ENCODE measurements around the gene AMHR2. TPM values are rescaled to one million over a fixed set of nuclear protein-coding genes. Genes with fewer than 3 reads are reported as not detected.

Gene AMHR2
- total and polyA plus RNA-seq, 9 of the 15 experiments (the other 6 are each of a cell fraction or from before 2014, with no cell fraction given), result 8.9 to 49.7 (median 19.3) TPM

DNA sequence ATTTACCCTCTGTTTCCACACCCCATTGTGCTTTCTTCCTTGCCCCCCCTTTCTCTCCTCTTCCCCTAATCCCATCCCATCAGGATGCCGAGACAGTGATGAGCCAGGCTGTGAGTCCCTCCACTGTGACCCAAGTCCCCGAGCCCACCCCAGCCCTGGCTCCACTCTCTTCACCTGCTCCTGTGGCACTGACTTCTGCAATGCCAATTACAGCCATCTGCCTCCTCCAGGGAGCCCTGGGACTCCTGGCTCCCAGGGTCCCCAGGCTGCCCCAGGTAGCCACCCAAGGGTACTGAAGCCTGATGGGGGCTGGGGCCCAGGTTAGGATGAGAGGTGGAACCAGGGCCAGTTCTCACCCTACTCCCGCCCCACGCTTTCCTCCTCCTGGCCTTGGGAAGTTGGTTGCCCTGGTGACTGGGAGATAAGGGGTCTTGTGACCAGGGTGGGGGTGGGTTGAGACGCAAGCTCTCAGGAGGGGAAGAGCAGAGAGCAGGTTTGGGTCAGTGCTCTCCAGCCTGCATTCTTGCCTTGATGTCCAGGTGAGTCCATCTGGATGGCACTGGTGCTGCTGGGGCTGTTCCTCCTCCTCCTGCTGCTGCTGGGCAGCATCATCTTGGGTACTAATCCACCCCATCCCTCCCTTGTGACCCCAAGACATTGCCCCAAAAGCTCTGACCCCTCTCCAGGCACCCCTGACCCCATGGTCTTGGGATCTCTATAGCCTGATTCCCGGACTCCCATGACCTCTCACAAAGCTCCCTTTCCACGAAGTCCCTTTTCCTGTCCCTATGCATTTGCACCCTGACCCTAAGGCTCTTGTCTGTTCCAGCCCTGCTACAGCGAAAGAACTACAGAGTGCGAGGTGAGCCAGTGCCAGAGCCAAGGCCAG is 1.2 kb downstream of the AMHR2 start (continued):
- TF ChIP-seq ZNF76 (CRISPR knock-in tag; IDR thresholded peaks at IDR 0.05; ENCODE audit: borderline replicate concordance), result 0 out of 2 replicates have a peak, but pooled peaks have one; percentile 16
- no peak for TF ChIP-seq ATF1 (CRISPR knock-in tag; IDR thresholded peaks at IDR 0.05)
- TF ChIP-seq ATF1 (tag; IDR thresholded peaks at IDR 0.05), result peak; percentile 31; the same call in 1 of the 2 replicates
- no peak for TF ChIP-seq FOXP1 (CRISPR knock-in tag; IDR thresholded peaks at IDR 0.05)
- peak; percentile 29 for TF ChIP-seq CXXC5 (CRISPR knock-in tag; IDR thresholded peaks at IDR 0.05)
- TF ChIP-seq HMG20B (CRISPR knock-in tag; IDR thresholded peaks at IDR 0.05), result no peak
- TF ChIP-seq TOE1 (IDR thresholded peaks at IDR 0.05; ENCODE audit: borderline replicate concordance), result peak; percentile 88
- no peak for TF ChIP-seq TOE1 (CRISPR knock-in tag; IDR thresholded peaks at IDR 0.05; ENCODE audit: borderline replicate concordance, low read depth)
- TF ChIP-seq POU5F1 (IDR thresholded peaks at IDR 0.05; ENCODE audit: borderline replicate concordance, low read depth, low read length, partially characterized antibody), result no peak
- no peak for TF ChIP-seq LCOR (CRISPR knock-in tag; IDR thresholded peaks at IDR 0.05)
- no peak for TF ChIP-seq ZNF75A (CRISPR knock-in tag; IDR thresholded peaks at IDR 0.05)
- peak in 1 of 2 experiments; percentile 27; a peak in 1 of 4 replicates for TF ChIP-seq NRF1 (conservative IDR thresholded peaks at IDR 0.05 in 1 of 2, IDR thresholded peaks at IDR 0.05 in 1 of 2)

Measured in K562 (cell line).